ENCODE data around the gene PCDHGA8. TPM values are rescaled to one million over a fixed set of nuclear protein-coding genes. Genes with fewer than 3 reads are reported as not detected.
"Not testable (repeated sequence)": the region's sequence is repeated elsewhere in the genome, so short reads cannot be mapped to it uniquely, and the experiment has no call there.

Gene PCDHGA8
- total RNA-seq, 4 donors from 2014 or later = 3.0 to 6.8 (median 3.6) TPM

GRCh38 chr5:141384471-141385267, 7.8 kb upstream of the PCDHGA8 start:
- Histone ChIP-seq H3K4me3 (no peak overlapping the region), H3K9me3 (peaks cover 2 to 97% (median 7%) of the 10 kb centered on the region in 3 donors)
- 33% methylated on average over 12 of the region's 43 CpGs; no CpG with 5 or more reads in 1 of the 2 donors for WGBS, 2 donors (ENCODE audit: low coverage in 1 of 2)

GRCh38 chr5:141387557-141388311, 4.7 kb upstream of the PCDHGA8 start, which contains the start of gene PCDHGB4:
Gene PCDHGB4 (plus strand): TSS chr5:141387698. CDS start chr5:141387885, 187 bp downstream.
- Histone ChIP-seq H3K36me3 (peaks cover 0 to 14% of the 10 kb centered on the region in 2 donors), H3K9me3 (peaks cover 2 to 99% (median 8%) of the 10 kb centered on the region in 3 donors), H3K4me3 (peak within 1 kb of the TSS in 1 of 2 donors; percentile 16)
- TF ChIP-seq, protein P1, sequence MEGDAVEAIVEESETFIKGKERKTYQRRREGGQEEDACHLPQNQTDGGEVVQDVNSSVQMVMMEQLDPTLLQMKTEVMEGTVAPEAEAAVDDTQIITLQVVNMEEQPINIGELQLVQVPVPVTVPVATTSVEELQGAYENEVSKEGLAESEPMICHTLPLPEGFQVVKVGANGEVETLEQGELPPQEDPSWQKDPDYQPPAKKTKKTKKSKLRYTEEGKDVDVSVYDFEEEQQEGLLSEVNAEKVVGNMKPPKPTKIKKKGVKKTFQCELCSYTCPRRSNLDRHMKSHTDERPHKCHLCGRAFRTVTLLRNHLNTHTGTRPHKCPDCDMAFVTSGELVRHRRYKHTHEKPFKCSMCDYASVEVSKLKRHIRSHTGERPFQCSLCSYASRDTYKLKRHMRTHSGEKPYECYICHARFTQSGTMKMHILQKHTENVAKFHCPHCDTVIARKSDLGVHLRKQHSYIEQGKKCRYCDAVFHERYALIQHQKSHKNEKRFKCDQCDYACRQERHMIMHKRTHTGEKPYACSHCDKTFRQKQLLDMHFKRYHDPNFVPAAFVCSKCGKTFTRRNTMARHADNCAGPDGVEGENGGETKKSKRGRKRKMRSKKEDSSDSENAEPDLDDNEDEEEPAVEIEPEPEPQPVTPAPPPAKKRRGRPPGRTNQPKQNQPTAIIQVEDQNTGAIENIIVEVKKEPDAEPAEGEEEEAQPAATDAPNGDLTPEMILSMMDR (IDR thresholded peaks at IDR 0.05) = peak in 1 of 4 experiments; percentile 29
- H3K4me1 ChIP-seq, ATAC-seq, H3K27ac ChIP-seq, H3K27me3 ChIP-seq: not testable (repeated sequence)
- WGBS, 2 donors (ENCODE audit: low coverage in 1 of 2) = 11% methylated on average over 3 of the region's 40 CpGs; no CpG with 5 or more reads in 1 of the 2 donors

More at GRCh38 chr5:141384471-141385267, 7.8 kb upstream of the PCDHGA8 start:
- Histone ChIP-seq H3K4me1 (no peaks in the 10 kb centered on the region), H3K27me3 (no peaks in the 10 kb centered on the region), H3K27ac (no peak overlapping the region), H3K36me3 (peaks cover 0 to 12% of the 10 kb centered on the region in 2 donors)
- ATAC-seq = no peak
- TF ChIP-seq POLR2A (IDR thresholded peaks at IDR 0.05) (no peak), POLR2AphosphoS5 (IDR thresholded peaks at IDR 0.05) (no peak), EP300 (IDR thresholded peaks at IDR 0.05) (no peak)
- TF ChIP-seq, protein P1 (IDR thresholded peaks at IDR 0.05) = no peak

DNA sequence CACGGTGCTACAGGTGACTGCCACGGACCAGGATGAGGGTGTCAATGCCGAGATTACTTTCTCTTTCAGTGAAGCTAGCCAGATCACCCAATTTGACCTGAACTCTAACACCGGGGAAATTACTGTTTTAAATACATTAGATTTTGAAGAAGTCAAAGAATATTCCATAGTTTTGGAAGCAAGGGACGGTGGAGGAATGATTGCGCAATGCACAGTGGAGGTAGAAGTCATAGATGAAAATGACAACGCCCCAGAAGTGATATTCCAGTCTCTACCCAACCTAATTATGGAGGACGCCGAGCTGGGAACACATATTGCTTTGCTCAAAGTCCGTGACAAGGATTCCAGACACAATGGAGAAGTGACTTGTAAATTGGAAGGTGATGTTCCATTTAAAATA, 3.8 kb upstream of the PCDHGA8 start:
- Histone ChIP-seq H3K27ac (no peak overlapping the region), H3K36me3 (peaks cover 0 to 18% of the 10 kb centered on the region in 2 donors), H3K4me1 (no peaks in the 10 kb centered on the region), H3K9me3 (peaks cover 2 to 99% (median 7%) of the 10 kb centered on the region in 3 donors), H3K27me3 (no peaks in the 10 kb centered on the region), H3K4me3 (no peak overlapping the region)
- 18 to 51% methylated on average over 6 to 9 of the region's 10 CpGs for WGBS, 2 donors (ENCODE audit: low coverage in 1 of 2)
- TF ChIP-seq POLR2A (IDR thresholded peaks at IDR 0.05) (no peak), POLR2AphosphoS5 (IDR thresholded peaks at IDR 0.05) (no peak), EP300 (IDR thresholded peaks at IDR 0.05) (no peak)
- TF ChIP-seq, protein P1 (IDR thresholded peaks at IDR 0.05) = no peak
- ATAC-seq = no peak

- H3K4me1 ChIP-seq = no peaks in the 10 kb centered on the region
- H3K27me3 ChIP-seq = no peaks in the 10 kb centered on the region
- WGBS, 2 donors (ENCODE audit: low coverage in 1 of 2) = 10 to 31% methylated on average over 2 to 7 of the region's 77 CpGs
- H3K4me3 ChIP-seq = no peak overlapping the region
- peaks cover 2 to 99% (median 6%) of the 10 kb centered on the region in 3 donors for H3K9me3 ChIP-seq
- TF ChIP-seq POLR2A (IDR thresholded peaks at IDR 0.05) (no peak), EP300 (IDR thresholded peaks at IDR 0.05) (no peak), POLR2AphosphoS5 (IDR thresholded peaks at IDR 0.05) (no peak)
- TF ChIP-seq, protein P1 (IDR thresholded peaks at IDR 0.05) = no peak
- no peak overlapping the region for H3K27ac ChIP-seq
- no peak for ATAC-seq
- H3K36me3 ChIP-seq = peaks cover 0 to 18% of the 10 kb centered on the region in 2 donors
These were observed 3.0 kb upstream of the PCDHGA8 start for GRCh38 chr5:141389153-141390042.

All from gastroesophageal sphincter (tissue), 4 donors.